HG03097 (cell line): ENCODE data around the gene ECI2.
A peak's percentile ranks its signal among the peaks of the same experiment; 100 is the strongest.

Source experiments
- ATAC-seq: cut with Tn5 transposase; IDR thresholded peaks from one replicate; pipeline ENCODE4 v1.9.1; 2021; ENCODE audit not compliant: unreplicated experiment, low FRiP score

The ECI2 gene, protein sequence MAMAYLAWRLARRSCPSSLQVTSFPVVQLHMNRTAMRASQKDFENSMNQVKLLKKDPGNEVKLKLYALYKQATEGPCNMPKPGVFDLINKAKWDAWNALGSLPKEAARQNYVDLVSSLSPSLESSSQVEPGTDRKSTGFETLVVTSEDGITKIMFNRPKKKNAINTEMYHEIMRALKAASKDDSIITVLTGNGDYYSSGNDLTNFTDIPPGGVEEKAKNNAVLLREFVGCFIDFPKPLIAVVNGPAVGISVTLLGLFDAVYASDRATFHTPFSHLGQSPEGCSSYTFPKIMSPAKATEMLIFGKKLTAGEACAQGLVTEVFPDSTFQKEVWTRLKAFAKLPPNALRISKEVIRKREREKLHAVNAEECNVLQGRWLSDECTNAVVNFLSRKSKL

DNA sequence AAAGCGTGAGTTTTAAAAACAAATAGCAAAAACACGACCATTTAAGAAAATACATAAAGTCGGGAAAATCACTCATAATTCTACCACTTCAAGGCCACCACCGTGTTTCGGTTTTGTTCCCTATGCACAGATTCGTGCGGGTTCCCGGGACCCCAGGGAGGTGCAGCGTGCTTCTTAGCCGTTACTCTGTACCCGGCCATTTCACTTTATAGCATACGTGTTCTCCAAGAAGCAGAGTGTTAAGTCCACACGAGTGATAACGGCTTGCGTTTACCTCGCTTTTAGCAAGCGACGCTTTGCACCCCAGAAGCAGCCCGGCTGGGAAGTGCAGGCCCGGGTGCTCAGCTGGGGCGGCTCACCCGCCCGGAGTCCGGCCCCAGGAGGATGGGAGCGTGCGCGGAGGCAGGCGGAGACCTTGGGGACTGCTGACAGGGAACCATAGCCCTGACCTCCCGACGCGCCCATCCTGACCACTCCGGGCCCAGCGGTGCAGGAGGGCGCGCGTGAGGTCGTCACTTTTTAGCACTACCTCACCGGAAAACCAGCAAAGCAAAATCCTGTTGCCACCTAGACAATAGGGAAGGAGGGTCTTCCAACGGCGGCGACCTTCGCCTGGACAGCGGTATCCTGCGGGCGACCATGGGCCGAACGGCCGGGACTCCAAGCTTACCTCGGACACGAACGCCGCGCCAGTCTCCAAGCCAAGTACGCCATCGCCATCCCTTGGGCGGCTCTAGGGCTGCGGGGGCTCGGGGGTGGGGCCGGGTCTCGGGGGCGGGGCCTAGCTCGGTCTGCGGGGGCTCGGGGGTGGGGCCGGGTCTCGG is at the start of gene ECI2:
Gene ECI2 (minus strand): TSS at position 735 of the 824 bp plus-strand sequence. CDS start 15 bp downstream, at position 720.
- ATAC-seq: peak; percentile 46

DNA sequence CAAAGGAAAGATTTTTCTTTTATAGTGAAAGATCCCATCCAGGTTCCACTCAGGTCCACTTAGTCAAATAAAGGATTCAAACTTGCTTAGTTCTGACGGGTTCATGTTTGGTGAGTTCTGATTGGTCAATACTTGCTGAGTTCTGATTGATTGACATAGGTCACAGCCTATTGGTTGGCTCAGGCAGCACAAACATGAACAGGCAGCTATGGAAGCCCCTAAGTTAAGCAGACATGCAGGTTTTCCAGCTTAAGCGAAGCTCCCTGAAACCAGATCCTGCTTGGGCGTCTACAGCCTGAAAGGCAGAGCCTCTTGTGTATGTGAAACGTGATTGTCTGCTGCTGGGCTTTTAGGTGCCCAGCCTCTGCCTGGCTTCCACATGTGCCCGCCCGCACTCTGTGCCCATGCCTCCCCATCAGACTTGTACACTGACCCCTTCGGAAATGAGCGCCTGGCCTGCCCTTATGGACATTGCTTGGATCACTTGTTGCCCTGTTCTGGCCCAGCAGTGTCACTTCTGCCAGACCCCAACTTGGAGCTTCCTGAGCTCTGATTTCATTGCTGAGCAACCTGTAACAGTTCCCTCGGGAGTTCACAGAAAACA is 45.4 kb upstream of the ECI2 start:
- ATAC-seq: no peak

DNA sequence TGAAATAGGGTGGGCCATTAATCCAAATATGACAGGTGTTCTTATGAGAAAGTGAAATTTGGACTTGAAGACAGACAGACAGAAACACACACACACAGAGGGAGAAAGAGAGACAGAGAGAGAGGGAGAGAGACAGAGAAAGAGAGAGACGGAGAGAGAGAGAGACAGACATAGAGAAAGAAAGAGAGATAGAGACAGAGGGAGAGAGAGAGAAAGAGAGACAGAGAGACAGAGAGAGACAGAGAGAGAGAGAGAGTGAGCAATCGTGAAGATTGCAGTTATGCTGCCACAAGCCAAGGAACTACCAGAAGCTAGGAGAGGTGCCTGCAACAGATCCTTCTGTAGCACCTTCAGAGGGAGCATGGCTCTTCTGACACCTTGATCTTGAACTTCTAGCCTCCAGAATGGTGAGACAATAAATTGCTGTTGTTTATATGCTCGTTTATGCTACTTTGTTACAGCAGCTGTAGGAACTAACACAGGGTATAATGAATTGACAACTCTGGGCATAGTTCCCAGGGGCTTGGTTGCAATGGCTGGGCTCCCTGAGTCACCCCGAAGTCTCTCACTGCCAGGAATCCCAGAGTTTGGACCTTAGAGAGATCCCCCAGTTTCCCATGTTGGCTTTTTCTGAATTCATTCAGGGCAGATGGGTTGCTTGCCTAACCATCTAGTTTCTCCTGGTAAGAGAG is 44.7 kb upstream of the ECI2 start:
- ATAC-seq: no peak

DNA sequence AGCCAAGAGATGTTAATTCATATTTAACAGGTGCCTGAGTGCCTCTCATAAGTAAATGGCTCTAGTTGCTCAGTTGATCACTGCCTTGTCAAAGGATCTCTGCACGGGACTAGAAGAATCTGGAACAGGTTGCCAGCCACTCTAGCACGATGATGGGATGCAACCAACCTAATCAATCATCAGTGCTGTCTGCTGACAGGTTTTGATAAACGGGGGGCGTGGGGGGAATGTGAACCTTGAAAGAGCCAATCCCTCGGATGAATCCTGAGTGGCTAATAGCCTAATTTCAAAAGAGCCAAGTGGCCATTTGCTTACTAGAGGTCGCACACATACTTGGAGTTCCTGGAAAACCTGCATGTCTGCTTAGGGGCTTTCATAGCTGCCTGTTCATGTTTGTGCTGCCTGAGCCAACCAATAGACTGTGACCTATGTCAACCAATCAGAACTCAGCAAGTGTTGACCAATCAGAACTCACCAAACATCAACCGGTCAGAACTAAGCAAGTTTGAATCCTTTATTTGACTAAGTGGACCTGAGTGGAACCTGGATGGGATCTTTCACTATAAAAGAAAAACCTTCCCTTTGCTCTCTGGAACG is 43.5 kb upstream of the ECI2 start:
- no peak for ATAC-seq

DNA sequence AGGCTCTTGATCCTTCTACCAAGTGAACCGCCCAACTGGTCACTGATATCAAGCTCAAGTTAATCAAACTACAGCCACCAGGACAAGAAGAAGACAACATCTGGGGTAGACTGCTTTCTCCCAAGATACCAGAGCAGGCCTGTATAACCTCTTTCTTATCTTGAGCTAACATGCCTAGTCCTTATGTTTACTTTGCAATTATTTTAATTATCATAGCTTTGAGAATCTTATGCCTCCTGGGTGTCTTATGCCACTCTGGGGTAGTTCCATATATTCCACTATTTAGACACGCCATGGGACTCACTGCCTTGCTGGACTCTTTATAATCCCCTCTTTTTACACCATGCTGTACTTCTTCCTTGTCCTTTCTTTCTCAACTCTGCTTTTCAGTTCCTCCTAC is 41.5 kb upstream of the ECI2 start:
- no peak for ATAC-seq

DNA sequence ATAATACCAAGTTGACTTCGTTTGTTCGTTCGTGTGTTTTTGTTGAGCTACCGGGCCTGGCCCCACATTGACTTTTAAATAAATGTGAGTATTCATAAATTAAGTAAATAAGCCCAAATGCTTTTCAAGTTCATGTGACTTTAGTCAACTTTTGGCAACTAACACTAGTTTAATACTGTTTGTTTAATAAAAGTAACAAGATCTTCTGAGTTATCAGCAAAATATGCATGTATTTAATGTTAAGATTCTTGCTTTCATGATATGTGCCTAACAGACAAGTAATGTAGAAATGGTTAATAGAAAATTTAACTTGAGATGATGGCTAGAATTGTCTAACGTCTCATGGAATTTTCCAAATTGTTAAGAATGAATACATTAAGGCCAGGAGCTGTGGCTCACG is 38.7 kb upstream of the ECI2 start:
- ATAC-seq: no peak

DNA sequence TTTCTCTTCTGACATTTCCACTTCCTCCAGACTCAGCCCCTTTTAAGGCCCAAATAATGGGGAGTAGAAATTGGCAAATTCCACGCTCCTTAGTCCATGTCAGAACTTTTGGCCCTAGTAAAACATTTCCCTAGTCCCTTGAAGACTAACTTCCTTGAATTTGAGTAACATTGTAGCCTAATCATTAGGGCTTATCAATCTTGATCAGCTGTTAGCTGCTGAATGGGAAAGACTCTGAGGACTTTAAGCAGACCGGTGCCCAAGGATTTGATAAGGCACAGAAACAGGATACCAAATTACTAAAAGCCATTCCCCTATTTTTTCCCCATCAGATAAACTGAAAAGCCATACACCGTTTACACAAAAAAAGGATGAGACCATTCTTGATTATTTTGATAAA is 37.0 kb upstream of the ECI2 start:
- ATAC-seq: no peak

DNA sequence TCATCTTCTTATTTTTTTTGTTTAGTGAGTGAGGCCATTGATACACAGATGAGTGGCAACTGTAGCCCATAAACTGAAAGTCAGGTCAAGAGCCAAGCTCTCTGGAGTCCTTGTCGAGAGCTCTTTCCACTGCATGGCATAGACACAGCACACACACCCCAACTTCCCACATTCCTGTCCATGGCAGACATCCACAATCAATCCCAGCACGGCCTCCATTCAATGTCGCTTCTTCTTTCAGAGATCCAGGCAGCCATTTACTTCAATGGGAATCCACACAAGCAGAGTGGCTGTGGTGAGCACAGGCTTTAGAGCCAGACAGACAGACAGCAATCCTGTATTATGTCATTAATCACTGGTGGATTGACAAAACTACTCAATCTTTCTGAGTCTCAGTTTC is 34.9 kb upstream of the ECI2 start:
- ATAC-seq: no peak

DNA sequence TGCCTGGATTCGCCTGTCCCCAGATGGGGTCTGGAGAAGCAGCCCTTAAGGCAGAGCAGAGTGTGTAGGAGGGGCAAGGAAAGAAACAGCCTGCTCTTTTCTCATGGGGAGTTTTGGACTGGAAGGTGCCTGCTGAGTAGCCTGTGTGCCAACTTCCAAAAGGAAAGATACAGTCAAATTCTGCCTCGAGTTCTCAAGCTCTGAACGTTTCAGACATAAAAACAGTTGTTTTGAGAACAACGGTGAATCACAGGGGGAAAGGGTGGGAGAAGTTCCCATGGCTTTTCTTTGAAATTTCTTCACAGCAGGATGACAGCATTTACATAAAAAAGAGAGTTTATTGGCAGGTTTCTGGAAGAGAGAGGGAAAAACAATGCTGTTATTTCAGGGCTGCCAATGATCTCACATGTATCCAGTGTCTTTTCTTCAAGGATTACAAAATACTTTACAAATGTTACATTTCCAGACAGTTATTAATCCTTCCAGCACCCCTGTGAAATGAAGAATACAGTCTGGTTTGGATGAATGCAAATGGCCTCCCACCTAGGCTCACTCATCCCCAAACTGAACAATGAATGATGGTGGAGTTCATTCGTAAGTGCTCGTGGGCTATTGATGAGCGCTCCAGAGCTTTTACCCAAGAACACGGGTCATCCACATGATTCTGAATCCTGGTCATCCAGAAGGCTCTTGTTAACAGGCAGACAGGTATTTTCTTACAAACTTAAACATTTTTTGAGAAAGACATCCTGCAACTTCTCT is 33.8 kb upstream of the ECI2 start:
- no peak for ATAC-seq

DNA sequence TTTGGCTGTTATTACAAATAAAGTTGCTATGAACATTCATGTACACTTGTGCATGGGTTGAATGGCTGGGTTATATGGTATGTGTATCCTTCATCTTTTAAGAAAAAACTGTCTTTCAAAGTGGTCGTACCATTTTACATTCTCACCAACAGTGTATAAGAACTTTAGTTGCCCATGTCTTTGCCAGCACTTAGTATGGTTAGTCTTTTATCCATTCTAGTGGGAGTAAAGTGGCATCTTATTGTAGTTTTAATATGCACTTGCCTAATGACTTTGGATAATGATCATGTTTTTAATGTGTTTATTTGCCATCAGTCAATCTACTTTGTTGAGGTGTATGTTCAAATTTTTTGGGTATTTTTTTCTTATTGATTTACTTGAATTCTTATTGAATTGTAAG is 32.5 kb upstream of the ECI2 start:
- ATAC-seq: no peak

DNA sequence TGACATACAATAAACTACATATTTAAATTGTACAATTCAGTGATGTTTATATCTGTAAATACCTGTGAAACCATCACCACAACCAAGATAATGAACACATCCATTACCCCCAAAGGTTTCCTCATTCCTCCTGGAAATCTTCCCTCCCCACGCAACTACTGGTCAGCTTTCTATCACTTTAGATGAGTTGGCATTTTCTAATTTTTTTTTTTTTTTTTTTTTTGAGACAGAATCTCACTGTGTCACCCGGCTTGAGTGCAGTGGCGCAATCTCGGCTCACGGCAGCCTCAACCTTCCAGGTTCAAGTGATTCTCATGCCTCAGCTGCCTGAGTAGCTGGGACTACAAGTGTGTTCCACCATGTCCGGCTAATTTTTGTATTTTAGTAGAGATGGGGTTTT is 31.7 kb upstream of the ECI2 start:
- no peak for ATAC-seq

DNA sequence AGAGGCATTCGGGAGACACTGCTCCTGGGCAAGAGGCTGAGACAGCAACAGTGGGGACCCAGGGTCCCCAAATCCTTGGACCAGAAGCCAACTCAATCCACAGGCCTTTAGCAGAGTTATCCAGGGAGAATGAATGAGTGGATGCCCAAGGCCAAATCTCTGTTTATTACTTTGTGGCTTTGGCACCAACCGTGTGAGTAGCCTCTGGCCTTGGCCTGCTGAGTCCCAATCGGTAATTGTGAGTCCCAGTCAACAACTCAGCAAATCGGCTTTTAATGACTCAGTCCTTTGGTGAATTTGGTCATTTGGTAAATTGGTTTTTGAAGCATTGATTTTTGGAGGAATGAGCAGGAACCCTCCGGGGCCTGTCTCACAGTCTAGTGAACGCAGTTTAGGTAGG is 29.1 kb upstream of the ECI2 start:
- ATAC-seq: no peak

DNA sequence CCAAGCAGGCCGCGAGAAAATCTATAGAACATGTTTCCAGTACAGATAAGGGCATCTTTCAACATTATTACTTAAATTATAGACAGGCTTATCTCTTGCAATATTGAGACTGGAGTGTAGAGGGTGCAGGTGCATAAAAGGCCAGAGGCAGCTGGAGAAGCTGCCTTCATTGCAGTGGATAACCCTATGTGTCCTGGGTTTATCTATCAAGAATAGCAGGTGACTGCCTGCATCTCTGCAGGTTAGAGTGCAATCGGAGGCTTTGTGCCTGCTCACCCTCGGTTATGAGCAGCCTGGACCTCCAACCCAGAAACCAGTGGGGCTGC is 28.7 kb upstream of the ECI2 start:
- ATAC-seq: no peak

DNA sequence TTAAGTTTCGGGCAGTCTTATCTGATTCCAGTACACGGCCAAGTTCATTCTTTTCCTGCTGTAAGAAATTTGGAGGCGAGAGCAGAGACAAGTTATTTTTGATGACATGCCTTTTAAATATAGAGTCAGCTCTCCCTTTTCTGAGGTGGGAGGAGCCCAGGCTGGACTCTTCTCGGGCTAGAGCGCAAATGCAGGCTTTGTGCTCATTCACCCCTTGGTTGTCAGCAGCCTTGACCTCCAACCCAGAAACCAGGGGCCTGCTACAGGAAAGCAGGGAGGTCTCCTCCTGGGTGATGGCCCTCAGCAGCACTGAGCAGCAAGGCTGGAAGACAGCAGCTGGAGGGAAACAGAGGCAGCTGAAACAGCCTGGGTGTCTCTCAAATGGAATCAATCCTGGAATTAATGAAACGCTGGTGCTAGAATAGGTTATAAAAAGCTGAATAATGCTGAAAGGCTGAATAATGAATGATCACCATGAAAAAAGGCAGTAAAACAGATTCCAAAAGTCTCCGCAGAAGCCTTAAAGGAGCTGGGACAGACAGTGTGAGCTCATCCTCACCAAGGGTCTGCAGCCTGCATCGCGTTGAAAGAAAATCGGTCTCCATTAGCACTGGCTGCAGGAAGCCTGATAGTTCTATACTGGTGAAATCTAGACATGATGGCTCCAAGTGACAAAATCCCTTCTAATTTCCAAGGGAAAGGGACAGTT is 28.2 kb upstream of the ECI2 start:
- ATAC-seq: no peak

DNA sequence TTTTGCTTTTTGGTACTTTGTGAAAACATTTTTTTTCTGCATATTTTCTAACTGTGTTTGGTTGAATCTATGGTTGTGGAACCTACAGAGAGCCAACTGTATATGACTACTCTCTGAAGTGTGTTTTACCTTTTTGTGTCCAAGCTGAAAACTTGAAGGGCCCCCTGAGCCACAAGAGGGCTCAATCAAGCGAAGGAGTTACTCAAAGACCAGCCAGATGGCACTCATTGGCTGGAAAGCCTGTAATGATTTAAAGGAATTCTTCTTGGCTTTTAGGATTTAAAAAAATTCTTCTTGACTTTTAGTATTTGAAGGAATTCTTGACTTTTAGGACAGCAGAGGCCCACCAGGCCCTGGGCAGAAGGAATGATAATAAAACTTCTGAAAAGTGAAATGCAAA is 27.0 kb upstream of the ECI2 start:
- no peak for ATAC-seq

DNA sequence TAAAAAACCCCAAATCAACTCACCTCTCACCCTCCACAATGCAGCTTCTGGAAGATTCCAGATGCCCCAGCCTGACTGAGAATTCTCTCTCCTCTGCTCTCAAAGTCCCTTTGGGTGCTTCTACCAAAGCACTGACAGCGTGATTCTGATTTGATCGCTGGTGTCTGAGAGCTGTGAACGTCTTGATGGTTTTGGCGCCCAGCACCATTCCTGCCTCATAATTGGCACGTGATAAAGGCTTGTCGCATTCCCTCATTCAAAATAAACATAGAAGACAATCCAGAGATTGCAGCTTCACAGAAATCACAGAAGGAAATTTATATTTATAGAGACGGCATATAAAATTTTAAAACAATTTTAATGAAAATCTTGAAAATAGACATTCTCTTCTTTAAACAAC is 24.1 kb upstream of the ECI2 start:
- no peak for ATAC-seq

DNA sequence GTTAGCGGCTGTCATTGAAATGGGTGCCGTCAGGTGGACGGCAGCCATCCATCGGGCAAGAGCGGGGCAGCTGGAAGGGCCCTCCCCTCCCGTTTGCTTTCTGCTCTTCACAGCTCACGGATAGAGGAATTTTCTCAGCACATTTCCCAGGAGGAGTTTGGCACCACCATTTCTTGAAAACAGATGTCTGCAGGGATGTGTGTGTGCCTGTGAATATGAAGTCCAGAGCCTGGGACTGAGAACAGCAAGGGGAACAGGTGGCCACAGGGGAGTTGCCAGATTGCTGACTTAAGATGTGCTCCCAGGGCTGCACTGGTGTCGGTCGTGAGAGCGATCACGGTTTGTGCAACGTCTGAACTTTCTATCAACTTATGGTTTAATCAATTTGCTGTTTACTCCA is 22.1 kb upstream of the ECI2 start:
- no peak for ATAC-seq

DNA sequence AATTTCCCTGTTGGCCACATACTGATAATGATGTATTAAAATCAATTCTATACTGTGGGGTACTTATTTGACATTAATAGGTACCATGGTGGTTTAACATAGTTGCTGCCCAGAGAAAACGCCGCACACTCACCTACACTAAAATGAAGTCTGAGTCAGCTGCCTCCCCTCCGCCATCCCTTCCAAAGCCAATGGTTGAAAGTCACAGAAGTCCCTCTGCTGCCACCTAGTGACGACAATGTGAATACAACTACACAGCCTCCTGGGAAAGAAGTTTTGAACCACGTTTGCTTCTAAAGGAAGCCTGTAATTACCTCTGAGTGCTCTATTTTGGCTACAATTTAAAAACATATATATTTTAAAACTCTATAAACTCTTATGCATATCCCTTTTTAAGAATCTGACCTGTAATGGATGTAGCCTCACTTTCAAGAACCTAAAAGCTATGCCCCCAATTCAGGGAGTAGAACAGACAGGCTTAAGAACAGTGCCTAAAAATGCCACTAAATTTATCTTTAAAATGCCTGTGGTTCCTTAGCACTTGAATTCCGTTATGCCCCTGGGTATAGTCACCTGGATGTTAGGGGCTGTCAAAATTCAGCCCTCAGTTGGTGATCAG is 20.6 kb upstream of the ECI2 start:
- no peak for ATAC-seq

DNA sequence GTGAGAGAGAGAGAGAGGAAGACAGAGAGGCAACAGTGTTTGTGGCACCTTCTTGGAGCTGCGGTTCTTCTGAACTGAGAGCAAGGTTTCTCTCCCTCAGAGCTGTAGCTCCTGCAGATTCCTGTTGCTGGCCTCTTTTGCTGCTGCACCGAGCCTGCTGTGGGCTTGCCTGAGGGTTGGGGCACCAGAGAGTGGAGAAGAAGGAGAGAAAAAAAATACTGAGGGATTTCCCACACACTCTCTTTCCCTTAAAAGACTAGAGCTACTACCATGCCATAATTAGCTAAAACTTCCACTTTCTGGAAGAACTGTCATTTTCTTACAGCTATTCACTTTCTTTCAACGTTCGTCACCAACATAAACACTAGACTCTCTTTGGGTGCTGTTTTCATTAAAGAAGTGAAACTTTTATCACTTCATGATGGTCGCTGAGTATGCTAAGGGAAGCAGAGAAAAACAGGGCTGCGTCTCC is 18.2 kb upstream of the ECI2 start:
- no peak for ATAC-seq
